ENCODE data around the gene MET. TPM values are rescaled to one million over a fixed set of nuclear protein-coding genes. Genes with fewer than 3 reads are reported as not detected.

The MET gene
- total RNA-seq, 2 donors from 2014 or later = 2.5 to 7.3 TPM

DNA sequence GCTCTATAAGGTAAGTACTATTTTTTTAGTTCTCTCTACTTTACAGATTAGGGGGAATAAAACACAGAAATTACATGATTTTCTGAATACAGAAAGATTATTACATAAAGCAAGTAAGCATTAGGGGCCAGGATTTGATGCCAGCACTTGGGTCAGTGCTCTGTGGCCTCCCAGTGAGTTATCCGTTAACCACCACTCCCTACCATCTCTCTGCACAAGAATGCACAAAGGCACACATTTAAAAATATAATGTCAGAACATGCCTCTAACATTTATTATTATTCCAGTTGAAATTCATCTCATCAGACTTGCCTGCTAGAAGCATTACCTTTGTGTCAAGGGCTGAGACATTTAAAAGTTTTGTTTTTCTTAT is 59.0 kb downstream of the MET start:
- H3K27ac ChIP-seq (ENCODE audit: low read depth, low read length) = no peak overlapping the region
- H3K4me1 ChIP-seq (ENCODE audit: control insufficient read depth, insufficient read depth, low read length) = peaks cover 15% of the 10 kb centered on the region
- no peak overlapping the region for H3K9ac ChIP-seq (ENCODE audit: extremely low read depth, low read length, poor library complexity, severe bottlenecking)
- H3K9me3 ChIP-seq (ENCODE audit: control insufficient read depth, low read length) = no peaks in the 10 kb centered on the region
- peaks cover 49% of the 10 kb centered on the region for H3K4me1 Mint-ChIP-seq
- no peaks in the 10 kb centered on the region for H3K36me3 ChIP-seq (ENCODE audit: control insufficient read depth, insufficient read depth, low read length)
- H3K9me3 Mint-ChIP-seq = no peaks in the 10 kb centered on the region
- 93 to 100% methylated on average over 1 of the region's 1 CpG for whole genome bisulfite sequencing, 2 experiments (ENCODE audit: insufficient coverage in 1 of 2, insufficient read length in 1 of 2)
- H3K4me3 Mint-ChIP-seq = no peak overlapping the region
- no peak for TF ChIP-seq CTCF (conservative IDR thresholded peaks at IDR 0.05)
- no peaks in the 10 kb centered on the region for H3K36me3 Mint-ChIP-seq (ENCODE audit: low read depth)
- no peak for DNase-seq
- no peaks in the 10 kb centered on the region for H3K27me3 ChIP-seq (ENCODE audit: control insufficient read depth, insufficient read depth, low read length, poor library complexity, severe bottlenecking)
- H3K27ac Mint-ChIP-seq = no peak overlapping the region
- no peak overlapping the region for H3K4me3 ChIP-seq (ENCODE audit: low read length)
- H3K27me3 Mint-ChIP-seq (ENCODE audit: insufficient read depth) = no peaks in the 10 kb centered on the region

- Histone ChIP-seq H3K4me3 (ENCODE audit: low read length) (no peak overlapping the region), H3K4me1 (ENCODE audit: control insufficient read depth, insufficient read depth, low read length) (peaks cover 13% of the 10 kb centered on the region), H3K9ac (ENCODE audit: extremely low read depth, low read length, poor library complexity, severe bottlenecking) (no peak overlapping the region), H3K36me3 (ENCODE audit: control insufficient read depth, insufficient read depth, low read length) (no peaks in the 10 kb centered on the region), H3K27ac (ENCODE audit: low read depth, low read length) (no peak overlapping the region), H3K27me3 (ENCODE audit: control insufficient read depth, insufficient read depth, low read length, poor library complexity, severe bottlenecking) (no peaks in the 10 kb centered on the region), H3K9me3 (ENCODE audit: control insufficient read depth, low read length) (no peaks in the 10 kb centered on the region)
- no peak overlapping the region for H3K4me3 Mint-ChIP-seq
- TF ChIP-seq CTCF (conservative IDR thresholded peaks at IDR 0.05) = no peak
- H3K27me3 Mint-ChIP-seq (ENCODE audit: insufficient read depth) = no peaks in the 10 kb centered on the region
- H3K4me1 Mint-ChIP-seq = peaks cover 44% of the 10 kb centered on the region
- WGBS, 2 experiments (ENCODE audit: insufficient coverage in 1 of 2, insufficient read length in 1 of 2) = 91 to 94% methylated on average over 11 to 12 of the region's 12 CpGs
- no peak overlapping the region for H3K27ac Mint-ChIP-seq
- no peak for DNase-seq
- H3K9me3 Mint-ChIP-seq = no peaks in the 10 kb centered on the region
- H3K36me3 Mint-ChIP-seq (ENCODE audit: low read depth) = no peaks in the 10 kb centered on the region
Observed at GRCh38 chr7:116731445-116732335, 59.7 kb downstream of the MET start.

GRCh38 chr7:116732788-116733694 is 61.0 kb downstream of the MET start:
- Histone ChIP-seq H3K27me3 (ENCODE audit: control insufficient read depth, insufficient read depth, low read length, poor library complexity, severe bottlenecking) (no peaks in the 10 kb centered on the region), H3K4me1 (ENCODE audit: control insufficient read depth, insufficient read depth, low read length) (no peaks in the 10 kb centered on the region), H3K9me3 (ENCODE audit: control insufficient read depth, low read length) (no peaks in the 10 kb centered on the region), H3K9ac (ENCODE audit: extremely low read depth, low read length, poor library complexity, severe bottlenecking) (no peak overlapping the region), H3K36me3 (ENCODE audit: control insufficient read depth, insufficient read depth, low read length) (no peaks in the 10 kb centered on the region), H3K4me3 (ENCODE audit: low read length) (no peak overlapping the region), H3K27ac (ENCODE audit: low read depth, low read length) (no peak overlapping the region)
- DNase-seq = no peak
- no peak for TF ChIP-seq CTCF (conservative IDR thresholded peaks at IDR 0.05)
- H3K36me3 Mint-ChIP-seq (ENCODE audit: low read depth) = no peaks in the 10 kb centered on the region
- 82 to 83% methylated on average over 1 to 6 of the region's 7 CpGs for WGBS, 2 experiments (ENCODE audit: insufficient coverage in 1 of 2, insufficient read length in 1 of 2)
- no peak overlapping the region for H3K4me3 Mint-ChIP-seq
- H3K4me1 Mint-ChIP-seq = peaks cover 39% of the 10 kb centered on the region
- H3K9me3 Mint-ChIP-seq = no peaks in the 10 kb centered on the region
- H3K27me3 Mint-ChIP-seq (ENCODE audit: insufficient read depth) = no peaks in the 10 kb centered on the region
- H3K27ac Mint-ChIP-seq = no peak overlapping the region
